Neural cell (in vitro differentiated cells): Measurements from ENCODE around the gene FAM227B.

ENCODE experiments used
- RAD21 ChIP-seq: fragments of 450-650 bp; conservative IDR thresholded peaks from 2 replicates; pipeline ENCODE4 v1.6.1; 2014; ENCODE audit warnings: antibody characterized with exemption, mild to moderate bottlenecking, moderate library complexity
- TF ChIP-seq, protein P1 (sequence below): fragments of 450-650 bp; IDR thresholded peaks from 2 replicates; pipeline ENCODE4 v1.5.1; 2014; ENCODE audit warnings: antibody characterized with exemption, mild to moderate bottlenecking, moderate library complexity; ENCODE audit not compliant: poor library complexity, severe bottlenecking

- TF ChIP-seq, protein P1, sequence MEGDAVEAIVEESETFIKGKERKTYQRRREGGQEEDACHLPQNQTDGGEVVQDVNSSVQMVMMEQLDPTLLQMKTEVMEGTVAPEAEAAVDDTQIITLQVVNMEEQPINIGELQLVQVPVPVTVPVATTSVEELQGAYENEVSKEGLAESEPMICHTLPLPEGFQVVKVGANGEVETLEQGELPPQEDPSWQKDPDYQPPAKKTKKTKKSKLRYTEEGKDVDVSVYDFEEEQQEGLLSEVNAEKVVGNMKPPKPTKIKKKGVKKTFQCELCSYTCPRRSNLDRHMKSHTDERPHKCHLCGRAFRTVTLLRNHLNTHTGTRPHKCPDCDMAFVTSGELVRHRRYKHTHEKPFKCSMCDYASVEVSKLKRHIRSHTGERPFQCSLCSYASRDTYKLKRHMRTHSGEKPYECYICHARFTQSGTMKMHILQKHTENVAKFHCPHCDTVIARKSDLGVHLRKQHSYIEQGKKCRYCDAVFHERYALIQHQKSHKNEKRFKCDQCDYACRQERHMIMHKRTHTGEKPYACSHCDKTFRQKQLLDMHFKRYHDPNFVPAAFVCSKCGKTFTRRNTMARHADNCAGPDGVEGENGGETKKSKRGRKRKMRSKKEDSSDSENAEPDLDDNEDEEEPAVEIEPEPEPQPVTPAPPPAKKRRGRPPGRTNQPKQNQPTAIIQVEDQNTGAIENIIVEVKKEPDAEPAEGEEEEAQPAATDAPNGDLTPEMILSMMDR, result no peak
- no peak for TF ChIP-seq RAD21
Measured at GRCh38 chr15:49306551-49306950, 314.1 kb downstream of the FAM227B start.
